SJSA1 (cell line): ENCODE measurements around the gene STAG3. TPM values are rescaled to one million over a fixed set of nuclear protein-coding genes. Genes with fewer than 3 reads are reported as not detected.

Experiments
- DNase-seq, 2 experiments: peaks; one replicate each; pipeline ENCODE4 v3.0.0-alpha.2; 2015 to 2020; ENCODE audit warnings: low spot score in 2 of 2, low read depth in 1 of 2
- H3K27ac ChIP-seq: fragments of 250-450 bp; sonication (Bioruptor Pico); 2 replicates; pipeline ENCODE4 v1.5.1; 2020; ENCODE audit warnings: mild to moderate bottlenecking, moderate library complexity
- H3K27me3 ChIP-seq: fragments of 250-450 bp; sonication (Bioruptor Pico); replicated peaks from 2 replicates; pipeline ENCODE4 v1.5.1; 2020; ENCODE audit warnings: mild to moderate bottlenecking, moderate library complexity
- H3K36me3 ChIP-seq: fragments of 250-450 bp; sonication (Bioruptor Pico); 2 replicates; pipeline ENCODE4 v1.5.1; 2020; ENCODE audit warnings: mild to moderate bottlenecking
- H3K4me1 ChIP-seq: fragments of 250-450 bp; sonication (Bioruptor Pico); replicated peaks from 2 replicates; pipeline ENCODE4 v1.6.1; 2021; ENCODE audit warnings: mild to moderate bottlenecking
- H3K4me3 ChIP-seq: fragments of 250-450 bp; sonication (Bioruptor Pico); 2 replicates; pipeline ENCODE4 v1.5.1; 2020; ENCODE audit warnings: mild to moderate bottlenecking
- H3K9me3 ChIP-seq: fragments of 250-450 bp; sonication (Bioruptor Pico); replicated peaks from 2 replicates; pipeline ENCODE4 v1.5.1; 2020; ENCODE audit warnings: mild to moderate bottlenecking
- total RNA-seq: library from RNA; depleted of rRNA; stranded (reverse); fragments of >200 nt; shearing (Covaris generic); gene quantifications from 2 replicates; pipeline ENCODE4 v1.2.3, GENCODE V29; 2014

The STAG3 gene
- total RNA-seq, 1 experiment from 2014 or later: 0.26 TPM

DNA sequence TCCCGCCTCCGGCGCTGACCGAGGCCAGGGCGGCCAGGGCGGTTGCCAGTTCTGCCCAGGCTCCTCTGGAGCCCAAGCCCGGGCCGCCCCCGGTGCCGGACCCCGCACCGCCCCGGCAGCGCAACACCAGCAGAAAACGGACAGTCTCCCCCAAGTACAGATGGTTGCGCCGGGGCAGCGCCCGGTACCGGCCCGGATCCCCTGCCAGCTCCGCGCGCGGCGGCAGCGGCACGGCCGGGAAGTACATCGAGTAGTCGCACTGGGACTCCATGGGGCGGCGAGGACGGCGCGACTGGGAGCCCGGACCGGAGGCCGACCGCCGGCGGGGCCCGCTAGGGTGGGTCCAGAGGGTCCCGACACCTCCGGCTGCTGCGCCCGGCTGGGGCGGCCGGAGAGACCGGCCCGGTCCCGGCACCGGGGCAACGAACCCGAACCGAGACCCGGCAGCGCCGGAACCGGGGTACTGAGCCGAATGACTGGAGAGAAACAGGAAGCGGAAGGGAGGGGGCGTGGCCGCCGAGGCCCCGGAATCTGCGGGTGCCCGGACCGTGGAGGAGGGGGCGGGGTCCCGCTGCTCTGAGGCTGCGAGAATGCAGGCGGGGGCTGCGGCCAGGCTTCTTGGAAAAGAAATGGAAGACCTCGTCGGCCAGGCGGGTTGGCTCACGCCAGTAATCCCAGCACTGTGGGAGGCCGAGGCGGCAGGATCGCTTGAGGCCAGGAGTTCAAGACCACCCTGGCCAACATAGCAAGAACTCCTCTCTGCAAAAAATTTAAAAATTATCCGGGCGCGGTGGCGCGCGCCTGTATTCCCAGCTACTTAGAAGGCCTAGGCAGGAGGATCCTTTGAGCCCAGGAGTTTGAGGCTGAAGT lies 19.3 kb upstream of the STAG3 start, which contains the start of gene TRAPPC14:
Gene TRAPPC14, minus strand, starts transcription at position 495 of the 870 bp plus-strand sequence. Its CDS starts 224 bp downstream, at position 271.
- Histone ChIP-seq H3K4me1 (peaks cover 12% of the 10 kb centered on the region), H3K36me3 (peaks cover 48% of the 10 kb centered on the region), H3K27me3 (no peaks in the 10 kb centered on the region), H3K27ac (peak within 1 kb of the TSS; percentile 52; the same call in 1 of the 2 replicates), H3K9me3 (no peaks in the 10 kb centered on the region), H3K4me3 (peak within 1 kb of the TSS; percentile 98)
- peak; percentile 89 to 94 for DNase-seq

DNA sequence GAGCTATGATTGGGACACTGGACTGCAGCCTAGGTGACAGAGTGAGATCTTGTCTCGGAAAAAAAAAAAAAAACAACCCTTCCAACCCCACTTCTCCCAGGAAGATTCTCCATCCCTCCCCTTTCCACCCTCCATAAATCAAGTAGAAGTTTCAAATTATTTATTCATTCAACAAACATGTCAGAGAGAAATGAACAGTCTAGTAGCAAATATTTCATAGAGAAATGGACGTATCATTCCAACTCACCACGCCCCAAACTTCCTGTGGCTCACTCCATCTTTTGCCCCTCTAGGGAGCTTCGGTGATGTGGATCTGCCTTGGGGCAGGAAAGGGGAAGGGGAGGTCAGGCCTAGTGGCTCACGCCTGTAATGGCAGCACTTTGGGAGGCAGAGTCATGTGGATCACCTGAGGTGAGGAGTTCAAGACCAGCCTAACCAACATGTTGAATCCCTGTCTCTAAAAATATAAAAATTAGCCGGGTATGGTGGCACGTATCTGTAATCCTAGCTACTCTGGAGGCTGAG lies 18.6 kb upstream of the STAG3 start:
- H3K4me1 ChIP-seq: peaks cover 12% of the 10 kb centered on the region
- H3K27me3 ChIP-seq: no peaks in the 10 kb centered on the region
- peak overlapping the region; percentile 98 for H3K4me3 ChIP-seq
- no peaks in the 10 kb centered on the region for H3K9me3 ChIP-seq
- peaks cover 41% of the 10 kb centered on the region for H3K36me3 ChIP-seq
- no peak for DNase-seq
- no peak overlapping the region for H3K27ac ChIP-seq

DNA sequence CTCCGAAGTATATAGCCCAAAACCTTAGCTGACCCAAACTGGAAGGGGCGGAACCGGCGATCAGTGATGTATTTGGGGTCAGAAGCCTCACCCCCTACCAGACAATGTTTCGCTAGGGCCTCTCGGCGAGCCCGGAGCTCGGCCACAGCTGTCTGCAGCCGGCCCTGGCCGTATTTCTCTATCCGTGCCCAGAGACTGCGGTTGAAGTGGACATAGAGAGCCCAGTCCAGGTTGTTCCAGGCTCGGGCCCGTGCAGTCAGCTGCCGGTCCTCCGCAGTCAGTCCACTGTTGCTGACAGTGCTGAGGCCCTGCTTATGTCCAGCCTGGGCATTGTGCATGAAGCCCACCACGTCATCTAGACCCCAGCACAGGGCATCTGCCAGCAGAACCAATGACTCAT lies 17.7 kb upstream of the STAG3 start:
- DNase-seq: no peak
- H3K9me3 ChIP-seq: no peaks in the 10 kb centered on the region
- no peak overlapping the region for H3K4me3 ChIP-seq
- peaks cover 12% of the 10 kb centered on the region for H3K4me1 ChIP-seq
- no peaks in the 10 kb centered on the region for H3K27me3 ChIP-seq
- no peak overlapping the region for H3K27ac ChIP-seq
- peaks cover 35% of the 10 kb centered on the region for H3K36me3 ChIP-seq

DNA sequence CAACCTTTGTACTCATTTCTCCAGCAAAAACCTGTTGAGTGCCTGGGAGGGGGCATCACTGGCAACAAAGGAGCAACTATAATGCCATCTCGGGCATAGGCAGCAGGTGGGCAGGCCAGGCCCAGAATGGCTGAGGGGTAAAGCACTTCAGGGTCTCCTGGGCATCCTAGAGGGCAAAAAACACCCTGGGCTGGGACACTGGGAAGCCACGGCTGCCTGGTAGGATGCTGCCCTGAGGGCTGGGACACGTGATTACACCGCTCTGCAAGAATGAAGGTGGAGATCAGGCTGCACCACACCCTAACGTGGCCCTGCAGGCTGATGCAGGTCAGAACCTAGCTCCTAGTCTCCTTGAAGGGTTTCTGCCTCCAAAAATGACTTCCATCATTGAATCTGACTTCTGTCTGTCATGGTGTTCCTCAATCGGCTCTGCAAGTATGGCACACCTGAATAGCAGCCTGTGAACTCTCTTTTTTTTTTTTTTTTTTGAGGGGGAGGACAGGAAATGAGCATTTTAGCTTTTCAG lies 14.6 kb upstream of the STAG3 start:
- no peak for DNase-seq
- Histone ChIP-seq H3K36me3 (peaks cover 5% of the 10 kb centered on the region), H3K27ac (no peak overlapping the region)

DNA sequence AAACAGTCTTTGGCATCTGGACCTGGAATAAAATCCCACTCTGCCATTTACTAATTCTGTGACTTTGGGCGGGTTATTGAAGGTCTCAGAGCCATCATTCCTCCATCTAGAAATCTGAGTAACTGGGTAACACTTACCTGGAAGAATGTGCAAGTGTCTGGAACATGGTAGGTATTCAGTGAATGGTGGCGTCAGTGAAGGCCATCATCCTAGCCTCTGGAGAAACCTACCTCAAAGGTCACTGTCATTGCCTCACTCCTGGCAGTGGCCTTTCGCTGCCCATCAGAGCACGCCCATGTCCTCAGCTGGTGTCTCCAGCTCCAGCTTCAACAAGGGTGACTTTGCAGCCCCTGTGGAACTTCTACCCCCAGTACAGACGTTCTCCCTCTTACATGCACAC lies 13.8 kb upstream of the STAG3 start:
- Histone ChIP-seq H3K27me3 (no peaks in the 10 kb centered on the region), H3K9me3 (no peaks in the 10 kb centered on the region)

More for the DNA sequence above, 14.6 kb upstream of the STAG3 start:
- Histone ChIP-seq H3K27me3 (no peaks in the 10 kb centered on the region), H3K4me1 (peaks cover 8% of the 10 kb centered on the region), H3K9me3 (no peaks in the 10 kb centered on the region), H3K4me3 (no peak overlapping the region)

DNA sequence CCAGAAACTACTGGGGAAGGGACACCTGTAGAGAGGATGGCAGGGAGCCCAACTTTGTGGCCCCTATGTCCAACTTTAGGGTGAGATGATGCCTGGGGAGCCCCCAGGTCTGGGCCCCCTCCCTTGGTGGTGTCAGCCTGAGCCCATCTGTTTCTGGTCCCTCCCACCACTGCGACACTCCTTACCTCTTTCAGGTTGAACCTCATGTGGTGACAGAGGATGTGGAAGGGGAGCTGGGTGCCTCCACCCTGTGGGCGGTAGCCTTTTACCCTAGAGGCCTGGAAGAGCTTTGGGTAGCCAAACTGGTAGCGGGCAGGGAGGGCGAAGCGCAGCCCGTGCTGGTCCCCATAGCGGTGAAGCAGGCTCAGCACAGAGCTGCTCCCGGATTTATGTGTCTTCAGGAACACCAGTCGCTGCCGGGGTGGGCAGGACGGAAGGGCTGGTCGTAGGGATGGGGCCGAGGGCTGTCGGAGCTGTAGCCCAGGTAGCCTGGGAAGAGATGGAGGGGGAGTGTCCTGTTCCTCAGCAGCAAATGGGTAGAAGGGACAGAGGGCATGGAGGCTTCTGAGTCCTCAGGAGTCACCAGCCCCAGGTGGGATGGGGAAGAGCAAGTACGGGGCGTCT lies 11.3 kb upstream of the STAG3 start:
- H3K27me3 ChIP-seq: no peaks in the 10 kb centered on the region
- H3K4me1 ChIP-seq: peaks cover 13% of the 10 kb centered on the region
- H3K27ac ChIP-seq: no peak overlapping the region

More for the DNA sequence above, 13.8 kb upstream of the STAG3 start:
- Histone ChIP-seq H3K4me1 (peaks cover 14% of the 10 kb centered on the region), H3K4me3 (no peak overlapping the region), H3K36me3 (no peaks in the 10 kb centered on the region), H3K27ac (no peak overlapping the region)
- DNase-seq: no peak

DNA sequence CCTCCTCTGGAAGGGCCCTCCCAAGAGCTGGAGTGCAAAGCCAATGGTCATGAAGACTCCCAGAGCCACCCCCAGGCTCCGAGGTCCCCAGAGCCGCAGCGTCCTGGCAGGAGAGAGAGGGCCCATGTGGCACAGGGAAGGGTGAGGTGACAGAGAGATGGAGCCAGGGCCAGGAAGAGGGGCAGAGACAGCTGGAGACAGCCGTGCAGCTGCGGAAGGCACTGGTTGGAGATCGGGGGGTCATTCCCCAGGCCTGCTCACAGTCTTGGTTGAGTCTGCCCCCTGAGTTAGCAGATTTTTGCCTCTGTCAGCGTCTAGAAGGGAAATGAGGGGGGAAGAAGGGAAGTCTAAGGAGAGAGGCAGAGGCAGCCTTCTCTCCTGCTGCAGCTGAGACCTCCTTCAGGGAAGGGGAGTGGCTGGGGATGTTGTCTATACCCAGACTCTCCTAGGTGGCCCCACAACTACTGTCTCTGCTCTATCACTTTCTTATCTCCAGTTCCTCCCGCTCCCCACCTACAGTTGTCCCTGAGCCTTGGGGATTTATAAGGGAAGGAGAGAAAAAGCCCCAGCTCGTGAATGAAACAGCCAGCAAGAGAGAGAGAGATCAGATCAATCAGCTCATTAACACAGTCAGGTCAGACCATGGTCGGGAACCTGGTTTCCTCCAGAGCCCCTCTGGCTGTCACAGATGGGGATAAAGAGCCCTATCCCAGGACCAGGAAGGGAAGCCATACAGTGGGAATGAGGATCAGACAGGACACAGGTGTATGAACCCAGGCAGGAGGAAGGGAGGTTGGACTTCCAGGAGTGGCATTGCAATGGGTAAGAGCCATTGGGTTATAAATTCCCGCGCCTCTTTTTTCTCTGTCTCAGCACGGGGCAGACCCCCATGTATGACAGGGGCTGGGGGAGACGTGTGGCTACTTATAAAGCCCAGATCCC lies 10.5 kb upstream of the STAG3 start:
- Histone ChIP-seq H3K27me3 (no peaks in the 10 kb centered on the region), H3K27ac (no peak overlapping the region), H3K9me3 (no peaks in the 10 kb centered on the region), H3K4me1 (peaks cover 13% of the 10 kb centered on the region), H3K36me3 (no peaks in the 10 kb centered on the region), H3K4me3 (no peak overlapping the region)
- no peak for DNase-seq

More for the DNA sequence above, 11.3 kb upstream of the STAG3 start:
- H3K36me3 ChIP-seq: no peaks in the 10 kb centered on the region
- no peaks in the 10 kb centered on the region for H3K9me3 ChIP-seq
- no peak overlapping the region for H3K4me3 ChIP-seq
- no peak for DNase-seq

DNA sequence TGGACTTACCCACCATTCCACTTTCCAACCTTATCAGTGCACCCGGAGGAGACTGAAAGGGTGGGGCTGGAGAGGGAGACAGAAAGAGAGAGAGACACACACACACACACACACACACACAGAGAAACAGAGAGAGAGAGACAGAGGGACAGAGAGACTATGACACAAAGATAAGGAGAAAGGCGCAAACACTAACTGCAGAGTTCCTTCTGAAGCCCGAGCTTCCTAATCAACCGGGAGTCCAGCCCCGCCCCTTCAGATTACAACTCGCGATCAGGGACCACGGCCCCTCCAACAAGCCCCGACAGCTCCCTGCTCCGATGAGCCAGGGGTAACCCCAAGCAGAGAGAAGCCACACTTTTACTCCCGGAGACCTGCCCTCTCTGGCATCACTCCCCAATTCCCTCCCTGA lies 9.8 kb upstream of the STAG3 start:
- Histone ChIP-seq H3K9me3 (no peaks in the 10 kb centered on the region), H3K27me3 (no peaks in the 10 kb centered on the region), H3K4me3 (peak overlapping the region; percentile 26), H3K4me1 (peaks cover 13% of the 10 kb centered on the region), H3K27ac (no peak overlapping the region), H3K36me3 (no peaks in the 10 kb centered on the region)
- DNase-seq: no peak

DNA sequence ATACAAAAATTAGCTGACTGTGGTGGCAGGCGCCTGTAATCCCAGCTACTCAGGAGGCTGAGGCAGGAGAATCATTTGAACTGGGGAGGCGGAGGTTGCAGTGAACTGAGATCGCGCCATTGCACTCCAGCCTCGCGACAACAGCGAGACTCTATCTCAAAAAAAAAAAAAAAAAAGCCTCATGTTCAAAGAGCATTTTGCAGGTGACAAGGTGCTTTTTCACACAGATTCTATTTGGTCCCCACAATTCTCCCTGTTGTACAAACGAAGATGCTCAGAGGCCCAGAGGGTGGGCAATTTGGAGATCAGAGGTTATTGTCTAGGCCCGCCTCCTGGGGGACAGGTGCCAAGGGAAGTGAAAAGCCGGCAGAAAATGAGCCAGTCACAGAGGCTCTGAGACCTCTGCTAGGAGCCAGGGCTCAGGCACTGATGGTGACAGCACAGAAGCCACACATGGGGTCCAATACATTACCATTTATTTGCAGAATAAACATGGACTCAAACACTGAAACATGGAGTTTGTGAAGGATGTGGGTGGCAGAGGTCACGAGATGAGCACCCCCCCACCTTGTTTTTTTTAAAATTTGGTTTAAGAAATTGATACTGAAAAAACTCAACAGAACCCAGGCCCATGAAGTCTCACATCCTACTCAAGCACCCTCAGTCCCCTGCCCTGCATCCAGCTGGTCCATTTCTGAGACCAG lies 8.4 kb upstream of the STAG3 start:
- no peak overlapping the region for H3K27ac ChIP-seq
- H3K4me3 ChIP-seq: no peak overlapping the region
- peaks cover 13% of the 10 kb centered on the region for H3K4me1 ChIP-seq
- DNase-seq: no peak
- H3K27me3 ChIP-seq: no peaks in the 10 kb centered on the region
- no peaks in the 10 kb centered on the region for H3K9me3 ChIP-seq
- no peaks in the 10 kb centered on the region for H3K36me3 ChIP-seq

DNA sequence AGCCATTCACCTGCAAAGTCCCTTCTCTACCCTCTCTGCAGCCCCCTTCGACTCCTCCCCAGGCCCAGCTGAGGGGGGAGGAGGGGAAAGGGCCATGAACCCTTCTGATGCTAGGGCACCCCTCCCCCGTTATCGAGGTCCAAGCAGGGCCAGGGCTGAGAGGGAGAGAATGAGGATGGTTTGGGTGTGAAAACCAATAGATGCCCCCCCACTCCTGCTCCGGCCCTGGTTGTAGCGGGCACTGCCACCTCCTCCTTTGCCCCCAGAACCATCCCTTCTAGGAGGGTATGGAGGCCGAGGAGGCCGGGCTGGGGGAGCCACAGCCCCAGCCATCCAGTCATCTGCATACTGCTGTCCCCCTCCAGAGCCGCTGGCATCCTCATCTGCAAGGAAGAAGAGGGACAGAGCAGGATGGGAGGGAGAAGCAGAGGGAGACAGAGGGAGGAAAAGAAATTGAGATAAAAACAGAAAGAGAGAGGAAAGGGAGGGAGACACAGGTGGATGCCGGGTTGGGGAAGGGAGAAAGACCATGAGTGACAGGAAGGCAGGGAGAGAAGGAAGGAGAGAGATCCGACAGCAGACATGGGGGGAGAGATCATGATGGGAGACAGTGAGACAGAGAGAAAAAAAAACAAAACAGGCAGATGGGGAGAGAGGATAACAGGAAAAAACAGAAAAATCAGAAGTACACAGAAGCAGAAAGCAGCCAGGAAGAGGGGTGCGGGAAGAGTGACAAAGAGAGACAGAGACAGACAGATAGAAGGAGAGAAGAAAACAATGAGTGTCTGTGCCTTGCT lies 7.4 kb upstream of the STAG3 start:
- H3K27ac ChIP-seq: no peak overlapping the region
- peaks cover 13% of the 10 kb centered on the region for H3K4me1 ChIP-seq
- H3K27me3 ChIP-seq: no peaks in the 10 kb centered on the region
- H3K9me3 ChIP-seq: no peaks in the 10 kb centered on the region
- no peaks in the 10 kb centered on the region for H3K36me3 ChIP-seq
- H3K4me3 ChIP-seq: no peak overlapping the region
- DNase-seq: no peak

DNA sequence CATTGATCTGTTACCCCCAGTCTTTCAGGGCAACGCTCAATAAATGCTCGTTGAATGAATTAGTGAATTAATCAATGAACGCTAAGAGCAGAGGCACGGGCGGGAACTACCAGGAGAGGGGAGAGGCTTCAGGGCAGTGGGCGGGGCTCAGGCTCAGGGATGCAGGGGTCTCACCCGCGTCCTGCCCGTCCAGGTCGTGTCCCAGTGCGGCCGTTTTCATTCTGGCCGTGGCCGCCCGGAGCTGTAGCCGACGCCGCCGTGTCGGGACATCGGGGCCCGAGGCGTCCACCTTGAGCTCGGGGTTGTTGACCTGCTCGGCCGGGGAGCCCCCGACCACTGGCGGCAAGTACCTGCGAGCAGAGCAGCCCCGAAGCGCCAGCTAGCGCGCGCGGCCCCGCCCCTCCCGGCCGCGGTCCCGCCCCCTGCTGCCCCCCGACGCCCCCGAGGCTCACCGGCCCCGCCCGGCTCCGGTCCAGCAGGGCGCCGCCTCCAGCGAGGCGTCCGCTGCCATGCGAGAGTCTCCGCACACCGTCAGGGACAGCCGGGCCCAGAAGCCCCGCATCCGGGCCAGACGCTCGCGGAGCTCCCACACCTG lies 6.5 kb upstream of the STAG3 start:
- H3K27me3 ChIP-seq: no peaks in the 10 kb centered on the region
- H3K27ac ChIP-seq: no peak overlapping the region
- no peaks in the 10 kb centered on the region for H3K9me3 ChIP-seq
- H3K36me3 ChIP-seq: no peaks in the 10 kb centered on the region
- H3K4me3 ChIP-seq: no peak overlapping the region
- no peak for DNase-seq
- peaks cover 13% of the 10 kb centered on the region for H3K4me1 ChIP-seq

DNA sequence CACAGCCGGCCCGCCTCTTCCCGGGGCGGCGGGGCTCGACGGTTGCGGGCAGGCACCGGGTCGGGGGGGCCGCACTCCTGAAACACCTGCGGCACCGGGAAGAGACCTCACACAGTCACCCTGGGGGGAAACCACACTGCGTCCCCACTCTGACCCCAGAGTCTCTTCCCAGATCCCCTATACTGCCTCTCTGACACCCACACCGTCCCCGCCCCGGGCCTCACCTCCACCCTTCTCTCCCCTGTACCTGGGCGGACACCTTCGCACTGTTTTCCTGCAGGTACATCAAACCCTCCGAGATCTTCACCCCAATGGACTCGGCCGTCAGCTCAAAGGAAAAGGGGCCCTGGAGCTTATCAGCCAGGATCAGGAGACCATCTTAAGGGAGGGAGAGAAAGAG lies 5.9 kb upstream of the STAG3 start:
- H3K27me3 ChIP-seq: no peaks in the 10 kb centered on the region

More for the DNA sequence above, 5.9 kb upstream of the STAG3 start:
- Histone ChIP-seq H3K9me3 (no peaks in the 10 kb centered on the region), H3K4me1 (peaks cover 13% of the 10 kb centered on the region), H3K27ac (no peak overlapping the region), H3K36me3 (no peaks in the 10 kb centered on the region), H3K4me3 (no peak overlapping the region)
- no peak for DNase-seq
